A549 (cell line): ENCODE measurements around the gene PSIP1. TPM values are rescaled to one million over a fixed set of nuclear protein-coding genes. Genes with fewer than 3 reads are reported as not detected.
A peak's percentile ranks its signal among the peaks of the same experiment; 100 is the strongest.
"Not testable (repeated sequence)": the region's sequence is repeated elsewhere in the genome, so short reads cannot be mapped to it uniquely, and the experiment has no call there.

Experiments used
- ATAC-seq, 2 experiments: fragments of 200-7000 bp in 1 of 2; fragments of >200 bp in 1 of 2; cut with Nextera tagmentation in 1 of 2; cut with Tn5 transposase in 1 of 2; 3 replicates each; pipeline versions ENCODE4 v1.8.0 to v1.9.1; 2018 to 2020; ENCODE audit warnings: mild to moderate bottlenecking in 1 of 2, moderate library complexity in 1 of 2
- CTCF ChIA-PET: fragments of 300-600 bp; sonication (Branson Sonifier 250); formaldehyde crosslinking; extraction: SDS; loops from one replicate; lab custom pipeline; 2021; ENCODE audit warnings: antibody characterized with exemption, inconsistent platforms; lab: Yijun Ruan, JAX
- POLR2A ChIA-PET: fragments of 350-600 bp; formaldehyde crosslinking; extraction: SDS; loops from one replicate; lab custom pipeline; 2021; ENCODE audit warnings: antibody characterized with exemption, inconsistent platforms; lab: Yijun Ruan, JAX
- DNase-seq, 2 experiments: peaks; one replicate each; pipeline versions ENCODE4 v3.0.0 to v3.0.0-alpha.2; 2011 to 2016; ENCODE audit warnings: low read depth in 1 of 2, low spot score in 1 of 2
- FAIRE-seq: peaks from 2 replicates; lab custom pipeline; 2011; peaks lifted over from hg19 to GRCh38; lab: Jason Lieb, UNC
- H3K27ac ChIP-seq, 2 experiments: fragments of >200 bp; sonication (Bioruptor Twin); formaldehyde crosslinking; 3 replicates each; pipeline ENCODE4 v1.5.1; 2016 to 2017
- H3K4me1 ChIP-seq: fragments of >200 bp; sonication (Bioruptor Twin); formaldehyde crosslinking; 3 replicates; pipeline ENCODE4 v1.6.1; 2016
- H3K4me2 ChIP-seq: fragments of >200 bp; sonication (Bioruptor Twin); formaldehyde crosslinking; 3 replicates; pipeline ENCODE4 v1.6.1; 2016
- H3K4me3 ChIP-seq: fragments of >200 bp; sonication (Bioruptor Twin); formaldehyde crosslinking; 3 replicates; pipeline ENCODE4 v1.5.1; 2016
- H3K9me3 ChIP-seq: fragments of >200 bp; sonication (Bioruptor Twin); formaldehyde crosslinking; 3 replicates; pipeline ENCODE4 v1.6.1; 2016
- CHD4 ChIP-seq: fragments of 200-600 bp; sonication (generic); IDR thresholded peaks from 2 replicates; pipeline ENCODE4 v1.6.1; 2016; ENCODE audit warnings: antibody characterized with exemption, mild to moderate bottlenecking, borderline replicate concordance
- EHF ChIP-seq: fragments of 250-450 bp; sonication (Bioruptor Pico); IDR thresholded peaks from 2 replicates; pipeline ENCODE4 v1.5.0; 2020; ENCODE audit warnings: mild to moderate bottlenecking
- EP300 ChIP-seq, 2 experiments: fragments of >200 bp; sonication (Bioruptor Twin); formaldehyde crosslinking; IDR thresholded peaks; 2 replicates in 1 of 2; 3 replicates in 1 of 2; pipeline ENCODE4 v1.6.1; 2016 to 2017
- ESRRA ChIP-seq: fragments of 150-350 bp; IDR thresholded peaks from 2 replicates; pipeline ENCODE4 v1.6.1; 2014; ENCODE audit warnings: mild to moderate bottlenecking, low read length, borderline replicate concordance
- HES2 ChIP-seq: fragments of >200 bp; sonication (Bioruptor Twin); formaldehyde crosslinking; IDR thresholded peaks from 2 replicates; pipeline ENCODE4 v1.6.1; 2016
- HEYL ChIP-seq: fragments of 250-450 bp; sonication (Bioruptor Pico); IDR thresholded peaks from 2 replicates; pipeline ENCODE4 v1.8.0; 2021; ENCODE audit warnings: mild to moderate bottlenecking, moderate library complexity
- HMGXB4 ChIP-seq: fragments of 250-450 bp; sonication (Bioruptor Pico); IDR thresholded peaks from 2 replicates; pipeline ENCODE4 v1.5.0; 2021; ENCODE audit warnings: mild to moderate bottlenecking, moderate library complexity, borderline replicate concordance
- KDM5A ChIP-seq: fragments of 200-600 bp; sonication (generic); IDR thresholded peaks from 2 replicates; pipeline ENCODE4 v1.6.1; 2016; ENCODE audit warnings: antibody characterized with exemption, mild to moderate bottlenecking
- MAFK ChIP-seq: fragments of 450-650 bp; IDR thresholded peaks from 2 replicates; pipeline ENCODE4 v1.6.1; 2014; ENCODE audit not compliant: partially characterized antibody
- MAX ChIP-seq: IDR thresholded peaks from 2 replicates; pipeline ENCODE4 v1.6.1; 2012
- MYC ChIP-seq: IDR thresholded peaks from 2 replicates; pipeline ENCODE4 v1.6.1; 2012; ENCODE audit warnings: mild to moderate bottlenecking, inconsistent platforms, low read length, improper control_type of control experiment, borderline replicate concordance
- NFE2L2 ChIP-seq: fragments of 150-350 bp; conservative IDR thresholded peaks from 2 replicates; pipeline ENCODE4 v1.6.1; 2014; ENCODE audit warnings: low read length
- NPAS2 ChIP-seq: fragments of 250-450 bp; sonication (Bioruptor Pico); IDR thresholded peaks from 2 replicates; pipeline ENCODE4 v1.8.0; 2022; ENCODE audit warnings: mild to moderate bottlenecking, moderate library complexity, borderline replicate concordance
- RARB ChIP-seq: fragments of 250-450 bp; sonication (Bioruptor Pico); IDR thresholded peaks from 2 replicates; pipeline ENCODE4 v1.8.0; 2021; ENCODE audit warnings: mild to moderate bottlenecking, moderate library complexity
- RCOR1 ChIP-seq: fragments of 150-350 bp; IDR thresholded peaks from 2 replicates; pipeline ENCODE4 v1.6.1; 2014; ENCODE audit warnings: antibody characterized with exemption, low read length, low read depth
- REST ChIP-seq: fragments of 200-600 bp; sonication (generic); IDR thresholded peaks from 2 replicates; pipeline ENCODE4 v1.6.1; 2016; ENCODE audit warnings: antibody characterized with exemption, mild to moderate bottlenecking, moderate library complexity
- TP53 ChIP-seq: fragments of 250-450 bp; sonication (Bioruptor Pico); IDR thresholded peaks from 2 replicates; pipeline ENCODE4 v1.5.0; 2021; ENCODE audit warnings: mild to moderate bottlenecking, moderate library complexity
- ZC3H11A ChIP-seq: fragments of 450-650 bp; IDR thresholded peaks from 2 replicates; pipeline ENCODE4 v1.6.1; 2014; ENCODE audit warnings: antibody characterized with exemption, mild to moderate bottlenecking
- ZNF302 ChIP-seq: fragments of 250-450 bp; sonication (Bioruptor Pico); IDR thresholded peaks from 2 replicates; pipeline ENCODE4 v1.9.0; 2021; ENCODE audit warnings: inconsistent platforms, mild to moderate bottlenecking, moderate library complexity
- WGBS: methylation state at CpG from one replicate; pipeline ENCODE4 v1.1.6; 2017; ENCODE audit errors: missing lambda C conversion rate; 5-methylcytosine and 5-hydroxymethylcytosine counted together
- polyA plus RNA-seq, 4 experiments: library from polyadenylated mRNA; depleted of rRNA in 3 of 4; stranded (reverse); fragments of >200 nt; fragmentation: RNase III in 1 of 4; extraction: RNeasy Plus Mini Kit Qiagen cat#74134 plus additional on column Dnase treatment in 1 of 4; gene quantifications; 2 replicates in 3 of 4; 3 replicates in 1 of 4; pipeline ENCODE4 v1.2.3, GENCODE V29; 2011 to 2017

Gene PSIP1
- polyA plus RNA-seq, 2 of the 4 experiments (the other 2 are of a cell fraction): 84.2 to 119 TPM

- DNase-seq (no peak), ATAC-seq (no peak)
- WGBS: 76% methylated on average over 4 of the region's 4 CpGs
These were observed 77.6 kb downstream of the PSIP1 start for GRCh38 chr9:15433191-15433590.

GRCh38 chr9:15430920-15431844 lies 79.6 kb downstream of the PSIP1 start:
- peak; percentile 34 to 50; a peak in 3 of 6 replicates for ATAC-seq
- WGBS: 71% methylated on average over 5 of the region's 5 CpGs
- H3K4me1 ChIP-seq: peaks cover 15% of the 10 kb centered on the region; the same call in 1 of the 3 replicates
- no peak overlapping the region for H3K4me3 ChIP-seq
- no peak overlapping the region for H3K4me2 ChIP-seq
- H3K27ac ChIP-seq: no peak overlapping the region
- peak; percentile 62 for TF ChIP-seq MAFK
- TF ChIP-seq HMGXB4 (CRISPR knock-in tag): no peak
- TF ChIP-seq, all 56 proteins: peak for 1
- CTCF ChIA-PET: no interaction called here
- FAIRE-seq (no peak), DNase-seq (no peak)
- H3K9me3 ChIP-seq: no peaks in the 10 kb centered on the region
- POLR2A ChIA-PET: no interaction called here

More at GRCh38 chr9:15433191-15433590, 77.6 kb downstream of the PSIP1 start:
- ChIA-PET CTCF (interaction anchor here (1.4 kb wide), 1 partner anchor 10 kb away, joined by 6 read pairs; the partner anchor contains the start of gene SNAPC3), POLR2A (no interaction called here)
- H3K4me2 ChIP-seq: no peak overlapping the region
- no peak overlapping the region for H3K4me3 ChIP-seq
- H3K9me3 ChIP-seq: no peaks in the 10 kb centered on the region
- 0 out of 3 replicates have a peak, but pooled peaks cover 4% of the 10 kb centered on the region for H3K4me1 ChIP-seq
- no peak for TF ChIP-seq KDM5A
- TF ChIP-seq NPAS2 (CRISPR knock-in tag): no peak
- no peak for TF ChIP-seq MYC
- TF ChIP-seq HEYL (CRISPR knock-in tag): no peak
- no peak for TF ChIP-seq NFE2L2
- TF ChIP-seq MAX: no peak
- no peak for TF ChIP-seq EP300 (IDR thresholded peaks at IDR 0.05)
- TF ChIP-seq HES2: no peak
- no peak for TF ChIP-seq RARB (CRISPR knock-in tag)
- TF ChIP-seq ESRRA: no peak
- TF ChIP-seq CHD4: no peak
- no peak for TF ChIP-seq ZC3H11A
- TF ChIP-seq EHF (CRISPR knock-in tag): no peak
- TF ChIP-seq TP53 (CRISPR knock-in tag): no peak
- no peak for TF ChIP-seq ZNF302 (CRISPR knock-in tag)
- TF ChIP-seq REST: no peak
- TF ChIP-seq RCOR1: no peak
- H3K27ac ChIP-seq: no peak overlapping the region
- FAIRE-seq: no peak

GRCh38 chr9:15427702-15428101 lies 83.1 kb downstream of the PSIP1 start:
- not testable (repeated sequence) for DNase-seq, ATAC-seq, H3K4me3 ChIP-seq, H3K9me3 ChIP-seq, H3K27ac ChIP-seq, H3K4me2 ChIP-seq, FAIRE-seq
- CTCF ChIA-PET: interaction anchor here (0.6 kb wide), 1 partner anchor 111 kb away, joined by 3 read pairs; no protein-coding TSS in a partner anchor
- H3K4me1 ChIP-seq: peaks cover 24% of the 10 kb centered on the region; the same call in 2 of the 3 replicates
- POLR2A ChIA-PET: interaction anchor here (0.7 kb wide), 1 partner anchor 1003 kb away, joined by 5 read pairs; no protein-coding TSS in a partner anchor
- WGBS: 96% methylated on average over 7 of the region's 7 CpGs
